GM10266 (cell line): ENCODE data around the gene TXNDC8.
A peak's percentile ranks its signal among the peaks of the same experiment; 100 is the strongest.

ENCODE experiments used
- DNase-seq: peaks from one replicate; pipeline ENCODE4 v3.0.0; 2012; ENCODE audit errors: extremely low spot score
- CTCF ChIP-seq: IDR thresholded peaks from 2 replicates; pipeline ENCODE4 v1.5.1; 2012; ENCODE audit warnings: mild to moderate bottlenecking, low read depth; ENCODE audit not compliant: control insufficient read depth, insufficient read depth; ENCODE audit errors: missing control alignments

The TXNDC8 gene

GRCh38 chr9:110258690-110259091 lies 79.0 kb downstream of the TXNDC8 start:
- DNase-seq: peak; percentile 45

GRCh38 chr9:110257956-110258355 lies 79.7 kb downstream of the TXNDC8 start:
- DNase-seq: no peak
- TF ChIP-seq CTCF: no peak

More at GRCh38 chr9:110258690-110259091, 79.0 kb downstream of the TXNDC8 start:
- no peak for TF ChIP-seq CTCF

- TF ChIP-seq CTCF: no peak
- peak; percentile 36 for DNase-seq
Measured at GRCh38 chr9:110257097-110257841, 80.4 kb downstream of the TXNDC8 start.

GRCh38 chr9:110256380-110257096 lies 81.1 kb downstream of the TXNDC8 start, which contains the start of gene TXN:
Gene TXN (minus strand): TSS chr9:110256507. CDS start chr9:110256435, 72 bp downstream.
- DNase-seq: peak; percentile 90
- TF ChIP-seq CTCF: no peak

GRCh38 chr9:110255463-110256379 lies 81.9 kb downstream of the TXNDC8 start:
- peak; percentile 36 for DNase-seq
- TF ChIP-seq CTCF: no peak

GRCh38 chr9:110255034-110255462 lies 82.6 kb downstream of the TXNDC8 start:
- no peak for DNase-seq
- no peak for TF ChIP-seq CTCF
